Calu3 (cell line): Measurements from ENCODE around the gene MUC3A. TPM values are rescaled to one million over a fixed set of nuclear protein-coding genes. Genes with fewer than 3 reads are reported as not detected.
"Not testable (repeated sequence)": the region's sequence is repeated elsewhere in the genome, so short reads cannot be mapped to it uniquely, and the experiment has no call there.

Source experiments
- BruUV-seq: library from RNA; stranded (reverse); fragments of 400-500 nt; replicated peaks from 2 replicates; lab custom pipeline; 2021; lab: Mats Ljungman, UMichigan
- CTCF ChIA-PET: fragments of 300-600 bp; sonication (Branson Sonifier 250); formaldehyde crosslinking; loops from one replicate; lab custom pipeline; 2022; ENCODE audit warnings: antibody characterized with exemption; lab: Charles Lee
- DNase-seq: peaks from one replicate; pipeline ENCODE4 v3.0.0; 2022
- H3K27ac Mint-ChIP-seq: one replicate; pipeline ENCODE4 v1.8.0; 2022; ENCODE audit warnings: mixed read lengths; ENCODE audit not compliant: unreplicated experiment
- H3K27me3 Mint-ChIP-seq: one replicate; pipeline ENCODE4 v1.8.0; 2022; ENCODE audit warnings: mixed read lengths; ENCODE audit not compliant: unreplicated experiment
- H3K36me3 Mint-ChIP-seq: one replicate; pipeline ENCODE4 v1.8.0; 2022; ENCODE audit warnings: mild to moderate bottlenecking, moderate library complexity, mixed read lengths; ENCODE audit not compliant: insufficient read depth, unreplicated experiment
- H3K4me1 Mint-ChIP-seq: one replicate; pipeline ENCODE4 v1.8.0; 2022; ENCODE audit warnings: mild to moderate bottlenecking, low read depth, mixed read lengths; ENCODE audit not compliant: unreplicated experiment
- H3K4me3 Mint-ChIP-seq: one replicate; pipeline ENCODE4 v1.8.0; 2022; ENCODE audit warnings: mild to moderate bottlenecking, low read depth, moderate library complexity, mixed read lengths; ENCODE audit not compliant: unreplicated experiment
- H3K9me3 Mint-ChIP-seq: one replicate; pipeline ENCODE4 v1.8.0; 2022; ENCODE audit warnings: low read depth, mixed read lengths; ENCODE audit not compliant: unreplicated experiment
- intact Hi-C: fragments of 100-400 bp; cut with micrococcal nuclease; formaldehyde crosslinking; loops from one replicate; pipeline ENCODE4 v1.10.0; 2022; ENCODE audit not compliant: unreplicated experiment
- total RNA-seq: library from RNA; stranded (reverse); gene quantifications from 2 replicates; pipeline ENCODE4 v1.2.3, GENCODE V29; 2022
- TF ChIP-seq, protein P1 (sequence below): fragments of 200-600 bp; IDR thresholded peaks from one replicate; pipeline ENCODE4 v1.8.0; 2022; ENCODE audit warnings: antibody characterized with exemption; ENCODE audit not compliant: unreplicated experiment

Gene MUC3A
- total RNA-seq, 1 experiment from 2014 or later, result 6.3 TPM

GRCh38 chr7:100919779-100920437, 29.4 kb upstream of the MUC3A start:
- DNase-seq, H3K9me3 Mint-ChIP-seq, H3K36me3 Mint-ChIP-seq, H3K27ac Mint-ChIP-seq, H3K4me3 Mint-ChIP-seq, BruUV-seq, intact Hi-C loops, CTCF ChIA-PET: not testable (repeated sequence)
- Mint-ChIP-seq H3K27me3 (peaks cover 20% of the 10 kb centered on the region), H3K4me1 (peaks cover 13% of the 10 kb centered on the region)

DNA sequence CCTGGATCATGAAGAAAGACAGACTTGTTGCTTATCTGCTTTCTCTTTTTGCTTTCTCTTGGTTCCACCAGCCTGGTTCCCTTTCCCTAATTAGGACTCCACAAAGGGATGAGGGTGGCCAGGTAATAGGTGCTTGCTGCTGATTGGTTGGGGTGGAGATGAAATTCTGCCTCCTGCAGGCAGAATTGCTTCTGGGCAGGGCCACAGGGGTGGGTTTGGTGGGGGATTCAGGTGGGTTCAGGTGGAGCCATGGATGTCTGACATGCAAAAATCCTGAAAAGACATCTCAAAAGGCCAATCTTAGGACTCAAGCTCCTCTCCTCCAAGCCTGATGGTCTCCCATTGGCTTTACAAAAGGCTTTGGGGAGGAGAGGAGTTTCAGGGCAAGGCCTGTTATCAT, 28.3 kb upstream of the MUC3A start:
- no TSS peak for BruUV-seq

GRCh38 chr7:100923616-100924015, 25.7 kb upstream of the MUC3A start:
- intact Hi-C loops, DNase-seq, H3K27ac Mint-ChIP-seq, H3K4me3 Mint-ChIP-seq, H3K36me3 Mint-ChIP-seq, CTCF ChIA-PET, H3K4me1 Mint-ChIP-seq, H3K9me3 Mint-ChIP-seq, BruUV-seq: not testable (repeated sequence)
- peaks cover 20% of the 10 kb centered on the region for H3K27me3 Mint-ChIP-seq

More for the DNA sequence above, 28.3 kb upstream of the MUC3A start:
- Mint-ChIP-seq H3K27me3 (peaks cover 20% of the 10 kb centered on the region), H3K36me3 (no peaks in the 10 kb centered on the region), H3K27ac (no peak overlapping the region), H3K4me1 (peaks cover 7% of the 10 kb centered on the region), H3K4me3 (no peak overlapping the region), H3K9me3 (no peaks in the 10 kb centered on the region)
- CTCF ChIA-PET, result no interaction called here
- no peak for DNase-seq
- TF ChIP-seq, protein P1, sequence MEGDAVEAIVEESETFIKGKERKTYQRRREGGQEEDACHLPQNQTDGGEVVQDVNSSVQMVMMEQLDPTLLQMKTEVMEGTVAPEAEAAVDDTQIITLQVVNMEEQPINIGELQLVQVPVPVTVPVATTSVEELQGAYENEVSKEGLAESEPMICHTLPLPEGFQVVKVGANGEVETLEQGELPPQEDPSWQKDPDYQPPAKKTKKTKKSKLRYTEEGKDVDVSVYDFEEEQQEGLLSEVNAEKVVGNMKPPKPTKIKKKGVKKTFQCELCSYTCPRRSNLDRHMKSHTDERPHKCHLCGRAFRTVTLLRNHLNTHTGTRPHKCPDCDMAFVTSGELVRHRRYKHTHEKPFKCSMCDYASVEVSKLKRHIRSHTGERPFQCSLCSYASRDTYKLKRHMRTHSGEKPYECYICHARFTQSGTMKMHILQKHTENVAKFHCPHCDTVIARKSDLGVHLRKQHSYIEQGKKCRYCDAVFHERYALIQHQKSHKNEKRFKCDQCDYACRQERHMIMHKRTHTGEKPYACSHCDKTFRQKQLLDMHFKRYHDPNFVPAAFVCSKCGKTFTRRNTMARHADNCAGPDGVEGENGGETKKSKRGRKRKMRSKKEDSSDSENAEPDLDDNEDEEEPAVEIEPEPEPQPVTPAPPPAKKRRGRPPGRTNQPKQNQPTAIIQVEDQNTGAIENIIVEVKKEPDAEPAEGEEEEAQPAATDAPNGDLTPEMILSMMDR, result no peak
- intact Hi-C loops, result no loop called here

- no peak overlapping the region for H3K27ac Mint-ChIP-seq
- CTCF ChIA-PET, result interaction anchor here (0.6 kb wide), 1 partner anchor 21 kb away, joined by 8 read pairs; no protein-coding TSS in a partner anchor
- no peaks in the 10 kb centered on the region for H3K27me3 Mint-ChIP-seq
- TF ChIP-seq, protein P1, result no peak
- no peaks in the 10 kb centered on the region for H3K9me3 Mint-ChIP-seq
- BruUV-seq, result no TSS peak
- H3K4me1 Mint-ChIP-seq, result peaks cover 16% of the 10 kb centered on the region
- DNase-seq, result no peak
- H3K36me3 Mint-ChIP-seq, result no peaks in the 10 kb centered on the region
- intact Hi-C loops, result no loop called here
- H3K4me3 Mint-ChIP-seq, result no peak overlapping the region
Measured at GRCh38 chr7:100929808-100930174, 19.5 kb upstream of the MUC3A start.

- CTCF ChIA-PET, result no interaction called here
- no peaks in the 10 kb centered on the region for H3K36me3 Mint-ChIP-seq
- TF ChIP-seq, protein P1, result no peak
- intact Hi-C loops, result no loop called here
- no TSS peak for BruUV-seq
- no peak for DNase-seq
- H3K27me3 Mint-ChIP-seq, result no peaks in the 10 kb centered on the region
- no peaks in the 10 kb centered on the region for H3K9me3 Mint-ChIP-seq
- H3K4me3 Mint-ChIP-seq, result no peak overlapping the region
- no peak overlapping the region for H3K27ac Mint-ChIP-seq
- H3K4me1 Mint-ChIP-seq, result peaks cover 16% of the 10 kb centered on the region
Measured at GRCh38 chr7:100933734-100934133, 15.6 kb upstream of the MUC3A start.

- H3K9me3 Mint-ChIP-seq, DNase-seq, H3K27ac Mint-ChIP-seq, CTCF ChIA-PET, H3K4me3 Mint-ChIP-seq, BruUV-seq, H3K27me3 Mint-ChIP-seq, H3K36me3 Mint-ChIP-seq, intact Hi-C loops: not testable (repeated sequence)
- peaks cover 16% of the 10 kb centered on the region for H3K4me1 Mint-ChIP-seq
Measured at GRCh38 chr7:100935381-100935780, 14.0 kb upstream of the MUC3A start.

DNA sequence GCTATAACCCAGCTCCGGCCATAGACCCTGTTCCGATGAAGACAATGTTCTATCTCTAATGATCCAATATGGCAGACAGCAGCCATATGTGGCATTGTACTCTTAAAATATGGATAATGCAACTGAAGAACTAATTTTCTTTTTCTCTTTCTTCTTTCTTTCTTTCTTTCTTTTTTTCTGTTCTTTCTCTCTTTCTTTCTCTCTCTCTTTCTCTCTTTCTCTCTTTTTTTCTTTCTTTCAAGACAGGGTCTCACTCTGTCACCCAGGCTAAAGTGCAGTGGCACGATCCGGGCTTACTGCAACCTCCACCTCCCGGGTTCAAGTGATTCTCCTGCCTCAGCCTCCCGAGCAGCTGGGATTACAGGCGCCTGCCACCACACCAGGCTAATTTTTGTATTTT, 13.2 kb upstream of the MUC3A start:
- H3K9me3 Mint-ChIP-seq, DNase-seq, H3K36me3 Mint-ChIP-seq, H3K27ac Mint-ChIP-seq, BruUV-seq, H3K4me3 Mint-ChIP-seq, intact Hi-C loops, H3K27me3 Mint-ChIP-seq: not testable (repeated sequence)
- peaks cover 12% of the 10 kb centered on the region for H3K4me1 Mint-ChIP-seq
- CTCF ChIA-PET, result interaction anchor here (0.6 kb wide), 1 partner anchor 35 kb away, joined by 6 read pairs; no protein-coding TSS in a partner anchor
